GM23338 (cell line): Measurements from ENCODE around the gene SHISA9. TPM values are rescaled to one million over a fixed set of nuclear protein-coding genes. Genes with fewer than 3 reads are reported as not detected.

Experiments
- ATAC-seq: fragments of 200-7000 bp; cut with Tn5 transposase; 3 replicates; pipeline ENCODE4 v1.9.1; 2020
- DNase-seq: peaks from one replicate; pipeline ENCODE4 v3.0.0-alpha.2; 2015; ENCODE audit warnings: low spot score
- H2AFZ ChIP-seq: fragments of 200-600 bp; sonication (generic); 2 replicates; pipeline ENCODE4 v1.8.0; 2016; ENCODE audit warnings: antibody characterized with exemption, mild to moderate bottlenecking, moderate library complexity
- H3F3A ChIP-seq: fragments of 200-600 bp; sonication (generic); replicated peaks from 2 replicates; pipeline ENCODE4 v1.8.0; 2017; ENCODE audit warnings: antibody characterized with exemption, mixed run types, low read depth
- H3K27ac ChIP-seq: fragments of 200-600 bp; sonication (generic); 2 replicates; pipeline ENCODE4 v1.6.1; 2016; ENCODE audit warnings: low read depth
- H3K27me3 ChIP-seq: fragments of 200-600 bp; sonication (generic); 2 replicates; pipeline ENCODE4 v1.8.0; 2016; ENCODE audit warnings: mild to moderate bottlenecking, mixed run types, moderate library complexity; ENCODE audit not compliant: insufficient read depth
- H3K36me3 ChIP-seq: fragments of 200-600 bp; sonication (generic); 2 replicates; pipeline ENCODE4 v1.8.0; 2016; ENCODE audit warnings: mild to moderate bottlenecking; ENCODE audit not compliant: insufficient read depth
- H3K4me1 ChIP-seq: fragments of 200-600 bp; sonication (generic); 2 replicates; pipeline ENCODE4 v1.8.0; 2016; ENCODE audit warnings: mild to moderate bottlenecking, moderate library complexity; ENCODE audit not compliant: insufficient read depth
- H3K4me2 ChIP-seq: fragments of 200-600 bp; sonication (generic); 2 replicates; pipeline ENCODE4 v1.7.1; 2017; ENCODE audit warnings: mixed run types
- H3K4me3 ChIP-seq: fragments of 200-600 bp; sonication (generic); 2 replicates; pipeline ENCODE4 v1.6.1; 2016; ENCODE audit warnings: mixed run types
- H3K79me2 ChIP-seq: fragments of 200-600 bp; sonication (generic); replicated peaks from 2 replicates; pipeline ENCODE4 v1.8.0; 2017; ENCODE audit warnings: mild to moderate bottlenecking; ENCODE audit not compliant: insufficient read depth
- H3K9me2 ChIP-seq: fragments of 200-600 bp; sonication (generic); 2 replicates; pipeline ENCODE4 v1.8.0; 2017; ENCODE audit not compliant: insufficient read depth
- H4K20me1 ChIP-seq: fragments of 200-600 bp; sonication (generic); replicated peaks from 2 replicates; pipeline ENCODE4 v1.8.0; 2017; ENCODE audit warnings: mild to moderate bottlenecking; ENCODE audit not compliant: insufficient read depth
- H3K27ac Mint-ChIP-seq: 2 replicates; pipeline ENCODE4 v1.8.0; 2020; ENCODE audit warnings: inconsistent platforms, mild to moderate bottlenecking, moderate library complexity, mixed read lengths
- H3K27me3 Mint-ChIP-seq: 3 replicates; pipeline ENCODE4 v1.8.0; 2022; ENCODE audit warnings: low read depth, mild to moderate bottlenecking, moderate library complexity, mixed read lengths, inconsistent platforms; ENCODE audit not compliant: insufficient read depth, poor library complexity
- H3K36me3 Mint-ChIP-seq: 3 replicates; pipeline ENCODE4 v1.8.0; 2021; ENCODE audit warnings: low read depth, mild to moderate bottlenecking, inconsistent platforms, moderate library complexity, mixed read lengths
- H3K4me1 Mint-ChIP-seq: 3 replicates; pipeline ENCODE4 v1.8.0; 2020; ENCODE audit warnings: mild to moderate bottlenecking, inconsistent platforms, mixed read lengths
- H3K4me3 Mint-ChIP-seq: 3 replicates; pipeline ENCODE4 v1.8.0; 2021; ENCODE audit warnings: moderate library complexity, mild to moderate bottlenecking, inconsistent platforms, mixed read lengths
- H3K9me3 Mint-ChIP-seq: 3 replicates; pipeline ENCODE4 v1.8.0; 2020; ENCODE audit warnings: moderate library complexity, mild to moderate bottlenecking, inconsistent platforms, mixed read lengths
- CTCF ChIP-seq, 2 experiments: fragments of 200-600 bp in 1 of 2; sonication (generic) in 1 of 2; conservative IDR thresholded peaks; 2 replicates each; pipeline versions ENCODE4 v1.5.1 to v1.6.1; 2016 to 2017; ENCODE audit warnings: antibody characterized with exemption in 2 of 2, low read depth in 2 of 2, mild to moderate bottlenecking in 2 of 2, moderate library complexity in 1 of 2
- ETS1 ChIP-seq: IDR thresholded peaks from 2 replicates; pipeline ENCODE4 v1.6.1; 2016; ENCODE audit warnings: antibody characterized with exemption
- EZH2phosphoT487 ChIP-seq: fragments of 200-600 bp; sonication (generic); IDR thresholded peaks from one replicate; pipeline ENCODE4 v1.8.1; 2018; ENCODE audit warnings: antibody characterized with exemption; ENCODE audit not compliant: unreplicated experiment
- JUNB ChIP-seq: IDR thresholded peaks from one replicate; pipeline ENCODE4 v1.6.1; 2016; ENCODE audit warnings: antibody characterized with exemption; ENCODE audit not compliant: unreplicated experiment
- NANOG ChIP-seq: IDR thresholded peaks from 2 replicates; pipeline ENCODE4 v1.6.1; 2016; ENCODE audit warnings: antibody characterized with exemption, borderline replicate concordance
- STAT1 ChIP-seq: IDR thresholded peaks from one replicate; pipeline ENCODE4 v1.6.1; 2016; ENCODE audit warnings: antibody characterized with exemption; ENCODE audit not compliant: unreplicated experiment
- ZNF331 ChIP-seq: fragments of 250-450 bp; sonication (Bioruptor Pico); IDR thresholded peaks from 2 replicates; pipeline ENCODE4 v1.5.0; 2020; ENCODE audit warnings: low read depth, mild to moderate bottlenecking, moderate library complexity
- ZNF462 ChIP-seq: fragments of 250-450 bp; sonication (Bioruptor Pico); IDR thresholded peaks from 2 replicates; pipeline ENCODE4 v1.5.0; 2020; ENCODE audit warnings: mild to moderate bottlenecking, moderate library complexity
- polyA plus RNA-seq: library from polyadenylated mRNA; unstranded; fragments of >200 nt; fragmentation: Nextera tagmentation; extraction: Ambion mirVana; gene quantifications from 2 replicates; pipeline ENCODE4 v1.2.1, GENCODE V29; 2016
- total RNA-seq: library from RNA; depleted of rRNA; stranded (reverse); fragments of >200 nt; shearing (Covaris generic); gene quantifications from 2 replicates; pipeline ENCODE4 v1.2.3, GENCODE V29; 2014

Gene SHISA9
- total and polyA plus RNA-seq, 2 experiments from 2014 or later = 10.4 to 45.6 TPM

- no peak overlapping the region for H3K27ac Mint-ChIP-seq
- no peaks in the 10 kb centered on the region for H3K27me3 Mint-ChIP-seq
- H3K27ac ChIP-seq = no peak overlapping the region
- TF ChIP-seq NANOG = no peak
- no peak for ATAC-seq
- H3K36me3 ChIP-seq = 0 out of 2 replicates have a peak, but pooled peaks cover 5% of the 10 kb centered on the region
- no peaks in the 10 kb centered on the region for H3K4me1 ChIP-seq
- H3K79me2 ChIP-seq = no peaks in the 10 kb centered on the region
- H3K36me3 Mint-ChIP-seq = peaks cover 23% of the 10 kb centered on the region
- H3K4me3 ChIP-seq = no peak overlapping the region
- H2AFZ ChIP-seq = no peak overlapping the region
- H3F3A ChIP-seq = no peaks in the 10 kb centered on the region
- no peak overlapping the region for H3K4me2 ChIP-seq
- no peak overlapping the region for H3K4me3 Mint-ChIP-seq
- no peaks in the 10 kb centered on the region for H3K27me3 ChIP-seq
- H3K9me3 Mint-ChIP-seq = peaks cover 21% of the 10 kb centered on the region; the same call in 2 of the 3 replicates
- H3K4me1 Mint-ChIP-seq = no peaks in the 10 kb centered on the region
- no peaks in the 10 kb centered on the region for H4K20me1 ChIP-seq
- no peak for DNase-seq
- H3K9me2 ChIP-seq = peaks cover 22% of the 10 kb centered on the region
Observed at GRCh38 chr16:13254998-13255614, 353.7 kb downstream of the SHISA9 start.

GRCh38 chr16:13262270-13263090, 361.1 kb downstream of the SHISA9 start:
- no peak for TF ChIP-seq ETS1
- TF ChIP-seq STAT1 = no peak
- no peak for TF ChIP-seq ZNF331 (CRISPR knock-in tag)
- TF ChIP-seq CTCF (conservative IDR thresholded peaks at IDR 0.05; ENCODE audit: low read depth in 2 of 2) = no peak
- TF ChIP-seq NANOG = no peak
- no peak for TF ChIP-seq JUNB
- no peak for TF ChIP-seq ZNF462
- no peak for TF ChIP-seq EZH2phosphoT487
- peaks cover 6% of the 10 kb centered on the region; the same call in 1 of the 2 replicates for H3K4me1 ChIP-seq
- Mint-ChIP-seq H3K4me3 (no peak overlapping the region), H3K36me3 (peaks cover 48% of the 10 kb centered on the region), H3K27me3 (peaks cover 5% of the 10 kb centered on the region), H3K4me1 (peaks cover 4% of the 10 kb centered on the region; the same call in 2 of the 3 replicates), H3K9me3 (peaks cover 34% of the 10 kb centered on the region), H3K27ac (no peak overlapping the region)
- H3K27ac ChIP-seq = no peak overlapping the region
- DNase-seq (no peak), ATAC-seq (no peak)
- H3K36me3 ChIP-seq = 0 out of 2 replicates have a peak, but pooled peaks cover 5% of the 10 kb centered on the region
- no peaks in the 10 kb centered on the region for H3K79me2 ChIP-seq
- H3F3A ChIP-seq = no peaks in the 10 kb centered on the region
- no peaks in the 10 kb centered on the region for H3K27me3 ChIP-seq
- no peaks in the 10 kb centered on the region for H4K20me1 ChIP-seq
- H3K4me2 ChIP-seq = no peak overlapping the region
- H3K4me3 ChIP-seq = no peak overlapping the region
- no peak overlapping the region for H2AFZ ChIP-seq
- H3K9me2 ChIP-seq = 0 out of 2 replicates have a peak, but pooled peaks cover 3% of the 10 kb centered on the region
